ENCODE results near the gene TLL2. TPM values are rescaled to one million over a fixed set of nuclear protein-coding genes. Genes with fewer than 3 reads are reported as not detected.

The TLL2 gene
- total RNA-seq, 1 donor from 2014 or later: not detected

DNA sequence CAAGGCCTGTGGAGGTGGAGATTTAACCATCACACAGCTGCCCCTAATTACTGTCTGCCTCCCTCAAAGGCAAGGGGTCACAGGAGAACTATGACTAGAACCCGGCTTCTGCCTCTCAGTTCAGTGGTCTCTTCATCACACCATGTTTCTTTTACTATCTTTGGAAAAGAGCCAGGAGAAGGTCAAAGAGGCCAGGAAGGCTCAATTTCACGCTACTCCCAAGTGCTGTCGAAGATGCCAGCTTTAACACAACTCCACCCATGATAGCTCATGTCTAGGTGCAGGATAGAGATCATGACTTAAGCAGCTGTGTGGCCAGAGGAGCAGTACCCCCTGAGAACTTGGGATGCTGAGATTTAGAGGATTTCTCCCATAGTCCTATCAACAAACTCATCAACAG, 94.4 kb downstream of the TLL2 start:
- Histone ChIP-seq H3K4me1 (peaks cover 3% of the 10 kb centered on the region), H3K9me3 (no peaks in the 10 kb centered on the region), H3K27ac (no peak overlapping the region), H3K36me3 (no peaks in the 10 kb centered on the region), H3K4me3 (no peak overlapping the region), H3K27me3 (no peaks in the 10 kb centered on the region)
- TF ChIP-seq, protein P1, sequence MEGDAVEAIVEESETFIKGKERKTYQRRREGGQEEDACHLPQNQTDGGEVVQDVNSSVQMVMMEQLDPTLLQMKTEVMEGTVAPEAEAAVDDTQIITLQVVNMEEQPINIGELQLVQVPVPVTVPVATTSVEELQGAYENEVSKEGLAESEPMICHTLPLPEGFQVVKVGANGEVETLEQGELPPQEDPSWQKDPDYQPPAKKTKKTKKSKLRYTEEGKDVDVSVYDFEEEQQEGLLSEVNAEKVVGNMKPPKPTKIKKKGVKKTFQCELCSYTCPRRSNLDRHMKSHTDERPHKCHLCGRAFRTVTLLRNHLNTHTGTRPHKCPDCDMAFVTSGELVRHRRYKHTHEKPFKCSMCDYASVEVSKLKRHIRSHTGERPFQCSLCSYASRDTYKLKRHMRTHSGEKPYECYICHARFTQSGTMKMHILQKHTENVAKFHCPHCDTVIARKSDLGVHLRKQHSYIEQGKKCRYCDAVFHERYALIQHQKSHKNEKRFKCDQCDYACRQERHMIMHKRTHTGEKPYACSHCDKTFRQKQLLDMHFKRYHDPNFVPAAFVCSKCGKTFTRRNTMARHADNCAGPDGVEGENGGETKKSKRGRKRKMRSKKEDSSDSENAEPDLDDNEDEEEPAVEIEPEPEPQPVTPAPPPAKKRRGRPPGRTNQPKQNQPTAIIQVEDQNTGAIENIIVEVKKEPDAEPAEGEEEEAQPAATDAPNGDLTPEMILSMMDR (IDR thresholded peaks at IDR 0.05): no peak
- intact Hi-C loops (cut with DNase I): no loop called here
- DNase-seq (no peak), ATAC-seq (no peak)

DNA sequence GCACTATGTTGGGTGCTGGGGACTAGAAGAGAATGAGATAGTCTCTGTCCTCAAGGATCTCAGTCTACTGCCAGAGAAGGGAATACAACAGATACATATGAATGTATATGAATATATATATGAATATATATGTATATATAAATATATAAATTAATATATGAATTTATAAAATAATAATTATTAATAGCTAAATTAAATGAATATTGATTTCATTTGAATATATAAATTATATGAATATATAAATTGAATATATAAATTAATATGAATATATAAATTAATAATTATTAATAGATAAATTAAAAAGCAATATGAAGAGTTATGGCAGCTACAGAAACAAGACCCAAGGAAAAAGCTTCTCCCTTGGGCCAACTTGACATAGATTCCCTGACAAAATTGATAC, 95.1 kb downstream of the TLL2 start:
- ATAC-seq: no peak

DNA sequence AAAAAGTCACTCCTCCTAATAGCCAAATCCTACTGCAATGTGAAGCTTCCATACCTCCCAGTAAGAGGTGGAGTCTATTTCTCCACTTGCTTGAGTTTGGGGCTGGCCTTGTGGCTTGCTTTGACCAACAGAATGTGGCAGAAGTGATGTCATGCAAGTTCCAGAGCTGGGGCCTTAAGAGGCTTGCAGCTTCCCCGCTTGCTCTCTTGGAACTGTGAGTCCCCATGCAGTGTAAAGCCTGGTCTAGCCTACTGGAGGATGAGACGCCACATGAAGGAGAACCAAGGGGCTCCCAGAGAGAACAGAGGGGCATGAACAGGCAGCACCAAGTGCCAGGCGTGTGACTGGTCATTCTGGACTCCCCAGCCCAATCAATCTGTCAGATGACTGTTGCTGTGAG, 96.3 kb downstream of the TLL2 start:
- intact Hi-C loops (cut with DNase I): no loop called here
- H3K4me1 ChIP-seq: peaks cover 3% of the 10 kb centered on the region
- H3K9me3 ChIP-seq: no peaks in the 10 kb centered on the region
- peaks cover 5% of the 10 kb centered on the region for H3K27me3 ChIP-seq
- no peak for DNase-seq
- H3K36me3 ChIP-seq: no peaks in the 10 kb centered on the region
- TF ChIP-seq, protein P1 (IDR thresholded peaks at IDR 0.05): no peak
- peak; percentile 25 for ATAC-seq
- no peak overlapping the region for H3K4me3 ChIP-seq
- H3K27ac ChIP-seq: no peak overlapping the region

More for the DNA sequence above, 95.1 kb downstream of the TLL2 start:
- TF ChIP-seq, protein P1 (IDR thresholded peaks at IDR 0.05): no peak
- DNase-seq: no peak
- no peaks in the 10 kb centered on the region for H3K9me3 ChIP-seq
- peaks cover 3% of the 10 kb centered on the region for H3K4me1 ChIP-seq
- no peaks in the 10 kb centered on the region for H3K36me3 ChIP-seq
- intact Hi-C loops (cut with DNase I): no loop called here
- H3K27me3 ChIP-seq: peaks cover 5% of the 10 kb centered on the region
- no peak overlapping the region for H3K4me3 ChIP-seq
- H3K27ac ChIP-seq: no peak overlapping the region

DNA sequence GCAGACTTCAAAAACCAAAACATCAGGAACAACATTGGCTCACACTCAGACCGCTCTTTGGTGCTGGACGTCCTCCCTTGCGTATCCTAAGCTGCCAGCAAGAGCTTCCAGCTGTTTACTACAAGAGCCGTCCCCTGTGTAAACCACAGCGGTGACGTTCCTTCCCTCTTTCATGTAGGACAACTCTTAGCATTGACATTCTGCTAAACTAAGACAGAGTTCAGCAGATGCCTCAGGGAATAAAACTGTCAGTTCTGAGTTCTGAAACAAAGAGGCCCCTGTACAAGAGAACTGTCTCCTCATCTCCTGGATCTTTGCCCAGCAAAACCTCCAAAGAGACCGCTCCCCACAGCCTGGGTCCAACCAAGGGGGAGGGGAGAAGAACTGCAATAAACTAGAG, 97.1 kb downstream of the TLL2 start:
- TF ChIP-seq, protein P1 (IDR thresholded peaks at IDR 0.05): no peak
- intact Hi-C loops (cut with DNase I): no loop called here
- Histone ChIP-seq H3K27ac (no peak overlapping the region), H3K4me1 (peaks cover 3% of the 10 kb centered on the region), H3K9me3 (no peaks in the 10 kb centered on the region), H3K4me3 (no peak overlapping the region), H3K27me3 (peaks cover 5% of the 10 kb centered on the region), H3K36me3 (no peaks in the 10 kb centered on the region)
- no peak for DNase-seq
- peak; percentile 55 for ATAC-seq

DNA sequence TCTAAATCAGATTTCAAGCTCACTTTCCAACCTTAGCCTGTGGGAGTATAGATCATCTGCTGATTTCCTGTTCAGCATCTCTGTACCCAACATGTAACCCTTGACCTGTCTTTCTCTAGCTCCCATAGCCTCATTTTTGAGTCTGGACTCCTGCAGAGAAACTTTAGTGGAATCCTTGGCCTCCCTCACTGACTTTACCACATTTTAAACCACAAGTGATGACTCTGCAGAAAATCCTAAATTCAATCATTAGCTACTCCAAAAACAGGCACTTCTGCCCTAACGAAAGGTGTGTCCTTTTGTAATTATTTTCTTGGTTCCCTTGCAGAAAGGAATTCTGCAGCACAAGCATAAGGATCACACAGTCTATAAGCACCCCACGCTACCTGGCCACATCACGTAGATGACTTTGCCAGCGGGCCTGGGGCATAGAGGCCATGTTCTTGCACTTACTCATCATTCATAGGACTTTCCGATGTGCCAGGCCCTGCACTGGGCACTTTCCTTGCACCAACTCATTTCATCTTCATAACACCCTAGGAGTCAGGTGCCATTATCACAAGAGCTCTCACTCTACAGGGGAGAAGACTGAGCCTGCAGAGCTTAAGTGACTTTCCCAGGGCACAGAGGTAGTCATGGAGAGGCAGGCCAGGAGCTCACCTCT, 97.7 kb downstream of the TLL2 start:
- Histone ChIP-seq H3K4me3 (no peak overlapping the region), H3K27me3 (peaks cover 5% of the 10 kb centered on the region), H3K4me1 (peaks cover 3% of the 10 kb centered on the region), H3K9me3 (no peaks in the 10 kb centered on the region), H3K27ac (no peak overlapping the region), H3K36me3 (no peaks in the 10 kb centered on the region)
- ATAC-seq (no peak), DNase-seq (no peak)
- intact Hi-C loops (cut with DNase I): no loop called here
- TF ChIP-seq, protein P1 (IDR thresholded peaks at IDR 0.05): no peak
